ENCODE data around the gene CUBN. TPM values are rescaled to one million over a fixed set of nuclear protein-coding genes. Genes with fewer than 3 reads are reported as not detected.

Gene CUBN
- total and polyA plus RNA-seq, 2 of the 13 experiments (the other 11 are each of a cell fraction or from before 2014, with no cell fraction given): 0.27 to 0.32 TPM

GRCh38 chr10:16886031-16886430 is 243.6 kb downstream of the CUBN start:
- H3K9me3 ChIP-seq (ENCODE audit: low read length): no peaks in the 10 kb centered on the region
- ChIA-PET CTCF (ENCODE audit: low intra/inter-chr PET ratio, low total read pairs) (no interaction called here), POLR2A (no interaction called here)
- H3K27me3 ChIP-seq (ENCODE audit: control insufficient read depth in 1 of 2, insufficient read depth in 2 of 2, low read length in 2 of 2): no peaks in the 10 kb centered on the region
- 17% methylated on average over 2 of the region's 2 CpGs for WGBS (ENCODE audit: low lambda C conversion rate)
- no peak overlapping the region for H3K27ac ChIP-seq (ENCODE audit: extremely low read length, insufficient read depth, low read length)
- FAIRE-seq (no peak), ATAC-seq (no peak), DNase-seq (ENCODE audit: low spot score) (no peak)
- intact Hi-C loops (cut with micrococcal nuclease; ENCODE audit: unreplicated experiment): no loop called here
- TF ChIP-seq FLYWCH1 (CRISPR knock-in tag; IDR thresholded peaks at IDR 0.05): no peak
- TF ChIP-seq ATRX (CRISPR knock-in tag; IDR thresholded peaks at IDR 0.05; ENCODE audit: borderline replicate concordance): no peak
- H2AFZ ChIP-seq (ENCODE audit: low read length): no peak overlapping the region
- in situ Hi-C loops (cut with HindIII; ENCODE audit: extremely low pct_ligation_motif_present, low pct_unique_long_range_greater_than_20kb): no loop called here
- no TSS peak for BruUV-seq (replicated peaks)
- H4K20me1 ChIP-seq (ENCODE audit: insufficient read depth, low read length): no peaks in the 10 kb centered on the region
- H3K79me2 ChIP-seq (ENCODE audit: insufficient read depth, low read length): no peaks in the 10 kb centered on the region
- H3K9ac ChIP-seq (ENCODE audit: insufficient read depth, low read depth, low read length): no peak overlapping the region
- H3K4me1 ChIP-seq (ENCODE audit: insufficient read depth, low read length): no peaks in the 10 kb centered on the region
- H3K36me3 ChIP-seq (replicated peaks in 1 of 2; ENCODE audit: control insufficient read depth in 1 of 2, insufficient read depth in 2 of 2, low read length in 2 of 2): no peaks in the 10 kb centered on the region
- no peak overlapping the region for H3K4me3 ChIP-seq (replicated peaks in 1 of 3; ENCODE audit: insufficient read depth in 1 of 3, low read depth in 2 of 3, low read length in 3 of 3)
- H3K4me2 ChIP-seq (ENCODE audit: low read depth, low read length): no peak overlapping the region

GRCh38 chr10:16884497-16884896 is 245.1 kb downstream of the CUBN start:
- Histone ChIP-seq H3K4me3 (replicated peaks in 1 of 3; ENCODE audit: insufficient read depth in 1 of 3, low read depth in 2 of 3, low read length in 3 of 3) (no peak overlapping the region), H3K4me1 (ENCODE audit: insufficient read depth, low read length) (no peaks in the 10 kb centered on the region), H4K20me1 (ENCODE audit: insufficient read depth, low read length) (no peaks in the 10 kb centered on the region), H3K79me2 (ENCODE audit: insufficient read depth, low read length) (no peaks in the 10 kb centered on the region), H3K9me3 (ENCODE audit: low read length) (no peaks in the 10 kb centered on the region), H3K4me2 (ENCODE audit: low read depth, low read length) (no peak overlapping the region), H3K27me3 (ENCODE audit: control insufficient read depth in 1 of 2, insufficient read depth in 2 of 2, low read length in 2 of 2) (no peaks in the 10 kb centered on the region), H3K9ac (ENCODE audit: insufficient read depth, low read depth, low read length) (no peak overlapping the region), H3K27ac (ENCODE audit: extremely low read length, insufficient read depth, low read length) (no peak overlapping the region), H2AFZ (ENCODE audit: low read length) (no peak overlapping the region), H3K36me3 (replicated peaks in 1 of 2; ENCODE audit: control insufficient read depth in 1 of 2, insufficient read depth in 2 of 2, low read length in 2 of 2) (no peaks in the 10 kb centered on the region)
- FAIRE-seq (no peak), ATAC-seq (no peak), DNase-seq (ENCODE audit: low spot score) (no peak)
- intact Hi-C loops (cut with micrococcal nuclease; ENCODE audit: unreplicated experiment) (no loop called here), in situ Hi-C loops (cut with HindIII; ENCODE audit: extremely low pct_ligation_motif_present, low pct_unique_long_range_greater_than_20kb) (no loop called here)
- WGBS (ENCODE audit: low lambda C conversion rate): 54% methylated on average over 2 of the region's 2 CpGs
- POLR2A ChIA-PET: no interaction called here
- BruUV-seq (replicated peaks): no TSS peak
- CTCF ChIA-PET (ENCODE audit: low intra/inter-chr PET ratio, low total read pairs): no interaction called here
- TF ChIP-seq ZHX2 (IDR thresholded peaks at IDR 0.05; ENCODE audit: low read depth) (no peak), ZHX2 (CRISPR knock-in tag; IDR thresholded peaks at IDR 0.05; ENCODE audit: borderline replicate concordance) (no peak), HNF1A (IDR thresholded peaks at IDR 0.05; ENCODE audit: low read depth) (no peak), HNF1A (CRISPR knock-in tag; IDR thresholded peaks at IDR 0.05; ENCODE audit: borderline replicate concordance) (no peak), ZNF3 (CRISPR knock-in tag; IDR thresholded peaks at IDR 0.05) (no peak), MLX (CRISPR knock-in tag; IDR thresholded peaks at IDR 0.05) (no peak), SMAD3 (CRISPR knock-in tag; IDR thresholded peaks at IDR 0.05) (no peak)
